ENCODE measurements around the gene TMEM217. TPM values are rescaled to one million over a fixed set of nuclear protein-coding genes. Genes with fewer than 3 reads are reported as not detected.

Gene TMEM217
- total and polyA plus RNA-seq, 2 of the 4 experiments (the other 2 are of a cell fraction), result 1.4 to 3.5 TPM

DNA sequence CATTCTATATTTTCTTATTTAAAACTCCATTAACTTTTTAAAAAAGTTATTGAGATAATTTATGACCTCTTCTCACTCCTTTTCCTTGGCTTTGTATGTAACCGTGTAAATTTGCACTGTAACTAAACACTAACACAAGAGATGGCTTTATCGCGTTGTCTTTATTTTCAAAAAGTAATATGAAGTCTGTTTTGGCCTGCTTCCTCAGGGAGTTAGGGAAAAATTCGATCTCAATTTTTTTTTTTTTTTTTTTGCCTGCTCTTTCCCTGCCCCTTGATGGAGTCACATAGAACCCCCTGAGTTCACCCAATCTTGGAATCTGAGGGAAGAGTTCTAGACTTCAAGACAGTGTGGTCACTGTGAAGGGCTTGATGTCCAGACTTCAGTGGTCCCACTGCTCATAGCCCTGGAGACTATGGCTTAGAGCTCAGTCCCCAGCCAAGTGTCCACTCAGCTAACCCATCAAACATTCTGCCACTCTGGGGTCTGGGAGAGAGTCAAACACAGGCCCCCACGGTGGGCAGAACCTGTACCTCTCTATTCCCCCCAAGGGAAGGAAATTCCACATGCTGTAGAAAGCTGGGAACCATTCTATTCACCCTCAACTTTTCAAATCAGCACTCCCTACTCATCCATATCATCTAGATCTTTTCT lies 16.0 kb downstream of the TMEM217 start:
- Histone ChIP-seq H2BK15ac (ENCODE audit: low read depth, low read length) (peak overlapping the region; percentile 98), H3K18ac (ENCODE audit: low read depth, low read length) (peak overlapping the region; percentile 99), H3K4me1 (ENCODE audit: control insufficient read depth, insufficient read depth, low read length) (peaks cover 37% of the 10 kb centered on the region), H3K9me1 (ENCODE audit: insufficient read depth, low read length) (peaks cover 19% of the 10 kb centered on the region), H3K27me3 (ENCODE audit: control insufficient read depth, insufficient read depth, low read length) (no peaks in the 10 kb centered on the region), H4K91ac (ENCODE audit: insufficient read depth, low read depth, low read length) (peak overlapping the region; percentile 99), H3K9me3 (ENCODE audit: control insufficient read depth, insufficient read depth, low read length) (no peaks in the 10 kb centered on the region), H2BK20ac (ENCODE audit: low read depth, low read length) (peak overlapping the region; percentile 98), H3K27ac (ENCODE audit: insufficient read depth, low read length) (peak overlapping the region; percentile 100), H2AK5ac (ENCODE audit: low read depth, low read length) (peak overlapping the region; percentile 98), H4K8ac (ENCODE audit: low read depth in 2 of 2, low read length in 2 of 2) (peak overlapping the region; percentile 96 to 98), H4K20me1 (ENCODE audit: insufficient read depth, low read length) (no peaks in the 10 kb centered on the region; the same call in 1 of the 2 replicates), H2BK5ac (ENCODE audit: low read depth, low read length, poor library complexity, severe bottlenecking) (peak overlapping the region; percentile 99), H2AK9ac (replicated peaks; ENCODE audit: low read depth, low read length, poor library complexity) (peak overlapping the region; percentile 83), H3K23ac (ENCODE audit: low read depth, low read length) (peak overlapping the region; percentile 99), H2BK120ac (ENCODE audit: low read depth, low read length) (peak overlapping the region; percentile 100), H3K4me2 (ENCODE audit: low read depth, low read length) (peak overlapping the region; percentile 73), H3K9ac (ENCODE audit: low read depth, low read length) (peak overlapping the region; percentile 78), H2AFZ (replicated peaks; ENCODE audit: low read length, poor library complexity) (peak overlapping the region; percentile 15), H4K5ac (ENCODE audit: low read depth, low read length) (peak overlapping the region; percentile 98), H3K4me3 (ENCODE audit: insufficient read depth, low read depth, low read length) (no peak overlapping the region), H3K14ac (replicated peaks; ENCODE audit: low read depth, low read length) (peak overlapping the region; percentile 98), H3K36me3 (ENCODE audit: control insufficient read depth, insufficient read depth, low read length) (no peaks in the 10 kb centered on the region), H3K79me1 (ENCODE audit: low read depth in 1 of 2, low read length in 2 of 2) (peaks cover 0 to 14% of the 10 kb centered on the region in 2 experiments; a peak in 1 of 4 replicates), H3K56ac (ENCODE audit: extremely low read depth, insufficient read depth, low read length) (peak overlapping the region; percentile 97), H3K4ac (ENCODE audit: low read depth, low read length) (peak overlapping the region; percentile 99)
- in situ Hi-C loops (cut with MboI; ENCODE audit: low sequenced_read_pairs) (no loop called here), intact Hi-C loops (cut with micrococcal nuclease) (loop anchor here (5.0 kb wide), 1 partner anchor 100 kb away; no protein-coding TSS in a partner anchor), dilution Hi-C loops (cut with HindIII; ENCODE audit: low sequenced_read_pairs, unreplicated experiment) (no loop called here)
- POLR2A ChIA-PET (ENCODE audit: unreplicated experiment), result interaction anchor here (1.0 kb wide), 1 partner anchor 14 kb away, joined by 3 read pairs; no protein-coding TSS in a partner anchor
- BruUV-seq (replicated peaks), result no TSS peak
- DNase-seq, result no peak
- peak; percentile 27; the same call in 1 of the 2 replicates for TF ChIP-seq POLR2A (IDR thresholded peaks at IDR 0.05; ENCODE audit: low read depth, low read length)
- TF ChIP-seq RAD21 (IDR thresholded peaks at IDR 0.05; ENCODE audit: low read length), result no peak
- no peak for ATAC-seq (ENCODE audit: low read depth)
- 67% methylated on average over 1 of the region's 5 CpGs; no CpG with 5 or more reads in 1 of the 2 experiments for WGBS, 2 experiments (ENCODE audit: extremely low coverage in 2 of 2, insufficient read length in 1 of 2)
- CTCF ChIA-PET, result interaction anchor here (1.1 kb wide), 1 partner anchor 32 kb away, joined by 3 read pairs; no protein-coding TSS in a partner anchor

All from IMR-90 (cell line).